ENCODE measurements around the gene HIBCH. TPM values are rescaled to one million over a fixed set of nuclear protein-coding genes. Genes with fewer than 3 reads are reported as not detected.
"Not testable (repeated sequence)": the region's sequence is repeated elsewhere in the genome, so short reads cannot be mapped to it uniquely, and the experiment has no call there.

HIBCH gene
- total RNA-seq, 1 donor from 2014 or later: 62.3 TPM

GRCh38 chr2:190157613-190158528 is 161.8 kb downstream of the HIBCH start:
- DNase-seq (ENCODE audit: low spot score): not testable (repeated sequence)

- no peak for DNase-seq (ENCODE audit: low spot score)
Measured at GRCh38 chr2:190156530-190157212, 163.0 kb downstream of the HIBCH start.

Other genes starting within 250 kb of the HIBCH start
- gene INPP1, start 23.8 kb upstream of the HIBCH start, total RNA-seq: 50.7 TPM
- gene MFSD6, start 88.5 kb upstream of the HIBCH start, total RNA-seq: 67.5 TPM
- 8.2 TPM for gene NEMP2, start 214.9 kb upstream of the HIBCH start, total RNA-seq

Data from ureter (tissue), 1 donor.